Endothelial cell of umbilical vein (primary cell): ENCODE results near the gene SMURF1. TPM values are rescaled to one million over a fixed set of nuclear protein-coding genes. Genes with fewer than 3 reads are reported as not detected.

Experiments used
- BruUV-seq: library from RNA; stranded (reverse); fragments of 400-500 nt; replicated peaks from 2 replicates; lab custom pipeline; 2021; lab: Mats Ljungman, UMichigan
- CTCF ChIA-PET: fragments of 300-600, 350-600 bp; sonication (Branson Sonifier 250); formaldehyde crosslinking; loops from one replicate; lab custom pipeline; 2021; ENCODE audit warnings: antibody characterized with exemption, inconsistent platforms; lab: Charles Lee
- POLR2A ChIA-PET: fragments of 300-600, 350-600 bp; sonication (Branson Sonifier 250); formaldehyde crosslinking; loops from one replicate; lab custom pipeline; 2021; ENCODE audit warnings: antibody characterized with exemption, inconsistent platforms; lab: Charles Lee
- DNase-seq: peaks from one replicate; pipeline ENCODE4 v3.0.0-alpha.2; 2011; ENCODE audit warnings: low read depth, low spot score
- FAIRE-seq: peaks from 2 replicates; lab custom pipeline; 2011; peaks lifted over from hg19 to GRCh38; lab: Jason Lieb, UNC
- H2AFZ ChIP-seq: 2 replicates; pipeline ENCODE4 v1.6.0; 2012; ENCODE audit warnings: low read depth, low read length, control low read depth, inconsistent platforms
- H3K27ac ChIP-seq: 2 replicates; pipeline ENCODE4 v1.5.1; 2011; ENCODE audit warnings: low read depth, mild to moderate bottlenecking, control low read depth, low read length, moderate library complexity; ENCODE audit not compliant: insufficient read depth
- H3K27me3 ChIP-seq, 2 experiments: 2 replicates each; pipeline versions ENCODE4 v1.6.0 to v1.6.1; 2011; ENCODE audit warnings: low read length in 2 of 2, mixed read lengths in 1 of 2; ENCODE audit not compliant: control insufficient read depth in 2 of 2, insufficient read depth in 2 of 2
- H3K36me3 ChIP-seq, 2 experiments: 2 replicates in 1 of 2; 3 replicates in 1 of 2; pipeline ENCODE4 v1.5.1; 2011; ENCODE audit warnings: low read length in 2 of 2, mild to moderate bottlenecking in 1 of 2, moderate library complexity in 1 of 2; ENCODE audit not compliant: control insufficient read depth in 2 of 2, insufficient read depth in 2 of 2; ENCODE audit errors: extremely low read depth in 1 of 2
- H3K4me1 ChIP-seq: 3 replicates; pipeline ENCODE4 v1.5.1; 2011; ENCODE audit warnings: mild to moderate bottlenecking, low read length; ENCODE audit not compliant: control insufficient read depth, insufficient read depth; ENCODE audit errors: extremely low read depth
- H3K4me2 ChIP-seq: 2 replicates; pipeline ENCODE4 v1.6.1; 2011; ENCODE audit warnings: low read length, control low read depth, mixed read lengths; ENCODE audit not compliant: insufficient read depth
- H3K4me3 ChIP-seq, 3 experiments: fragments of 200-600 bp in 1 of 3; sonication (generic), shearing (Covaris generic) in 1 of 3; replicated peaks in 1 of 3; 2 replicates each; pipeline ENCODE4 v1.5.1; 2011 to 2016; ENCODE audit warnings: control low read depth in 3 of 3, low read length in 3 of 3, mild to moderate bottlenecking in 2 of 3, inconsistent platforms in 1 of 3, low read depth in 1 of 3, moderate library complexity in 1 of 3; ENCODE audit not compliant: insufficient read depth in 1 of 3
- H3K79me2 ChIP-seq: 2 replicates; pipeline ENCODE4 v1.6.0; 2012; ENCODE audit warnings: low read length, inconsistent platforms; ENCODE audit not compliant: control insufficient read depth, insufficient read depth
- H3K9ac ChIP-seq: replicated peaks from 2 replicates; pipeline ENCODE3; 2011; ENCODE audit warnings: low read length, control low read depth; ENCODE audit not compliant: insufficient read depth; ENCODE audit errors: extremely low read depth
- H3K9me1 ChIP-seq: replicated peaks from 3 replicates; pipeline ENCODE4 v1.6.0; 2011; ENCODE audit warnings: mild to moderate bottlenecking, low read length; ENCODE audit not compliant: control insufficient read depth, insufficient read depth; ENCODE audit errors: extremely low read depth
- H3K9me3 ChIP-seq: replicated peaks from 2 replicates; pipeline ENCODE4 v1.5.1; 2012; ENCODE audit warnings: low read length, inconsistent platforms; ENCODE audit not compliant: control insufficient read depth, insufficient read depth
- H4K20me1 ChIP-seq: replicated peaks from 2 replicates; pipeline ENCODE3; 2011; ENCODE audit warnings: mild to moderate bottlenecking, low read length; ENCODE audit not compliant: control insufficient read depth, insufficient read depth; ENCODE audit errors: extremely low read depth
- CTCF ChIP-seq, 2 donors: IDR thresholded peaks; 1 replicate in 1 of 2; 2 replicates in 1 of 2; pipeline ENCODE4 v1.5.1; 2011; ENCODE audit warnings: low read length in 2 of 2, mild to moderate bottlenecking in 2 of 2, moderate library complexity in 2 of 2, control low read depth in 1 of 2, inconsistent platforms in 1 of 2, low read depth in 1 of 2; ENCODE audit not compliant: insufficient read depth in 1 of 2; ENCODE audit errors: extremely low read depth in 1 of 2
- EZH2 ChIP-seq: IDR thresholded peaks from 2 replicates; pipeline ENCODE4 v1.6.1; 2012; ENCODE audit warnings: borderline replicate concordance, low read depth, mild to moderate bottlenecking, moderate library complexity, low read length, inconsistent platforms; ENCODE audit not compliant: severe bottlenecking
- FOS ChIP-seq: IDR thresholded peaks from 2 replicates; pipeline ENCODE4 v1.6.1; 2011; ENCODE audit warnings: mild to moderate bottlenecking, low read length, moderate library complexity, borderline replicate concordance; ENCODE audit not compliant: insufficient read depth
- GATA2 ChIP-seq: IDR thresholded peaks from 2 replicates; pipeline ENCODE4 v1.7.0; 2011; ENCODE audit warnings: low read depth, mild to moderate bottlenecking, moderate library complexity, mixed read lengths, low read length; ENCODE audit not compliant: insufficient read length, insufficient read depth
- JUN ChIP-seq: IDR thresholded peaks from 2 replicates; pipeline ENCODE4 v1.6.1; 2011; ENCODE audit warnings: borderline replicate concordance, low read depth; ENCODE audit not compliant: insufficient read length, insufficient read depth
- MAX ChIP-seq: IDR thresholded peaks from 2 replicates; pipeline ENCODE4 v1.6.1; 2011; ENCODE audit not compliant: insufficient read depth, insufficient read length
- MYC ChIP-seq: IDR thresholded peaks from one replicate; pipeline ENCODE4 v1.6.1; 2011; ENCODE audit warnings: mild to moderate bottlenecking, low read depth, low read length
- POLR2A ChIP-seq: IDR thresholded peaks from 2 replicates; pipeline ENCODE4 v1.6.1; 2012; ENCODE audit warnings: low read depth, mild to moderate bottlenecking, control low read depth, low read length
- POLR2AphosphoS5 ChIP-seq: IDR thresholded peaks from 2 replicates; pipeline ENCODE4 v1.6.1; 2012; ENCODE audit warnings: low read depth, mild to moderate bottlenecking, control low read depth, low read length, moderate library complexity; ENCODE audit not compliant: insufficient read depth
- dilution Hi-C: fragments of 300-500 bp; cut with MboI; formaldehyde crosslinking; loops from one replicate; pipeline ENCODE4 v1.15.0; 2019; ENCODE audit warnings: low sequenced_read_pairs; ENCODE audit not compliant: extremely low pct_ligation_motif_present
- intact Hi-C: fragments of 100-400 bp; cut with micrococcal nuclease; formaldehyde crosslinking; loops from one replicate; pipeline ENCODE4 v1.10.0; 2022
- polyA plus RNA-seq, 4 experiments: library from polyadenylated mRNA; depleted of rRNA in 3 of 4; stranded (reverse) in 3 of 4; unstranded in 1 of 4; fragments of >200 nt; gene quantifications; 2 replicates each; pipeline versions ENCODE4 v1.2.1 to v1.2.3, GENCODE V29; 2011 to 2012; ENCODE audit warnings: missing spikeins in 1 of 4
- total RNA-seq: library from RNA; stranded (reverse); gene quantifications from 2 replicates; pipeline ENCODE4 v1.2.3, GENCODE V29; 2021

The SMURF1 gene
- total and polyA plus RNA-seq, 2 donors (not counting 3 experiments of a cell fraction or from before 2014, with no cell fraction given), result 11.5 to 22.8 TPM

GRCh38 chr7:99095698-99096097 is 48.2 kb downstream of the SMURF1 start:
- ChIA-PET CTCF (no interaction called here), POLR2A (no interaction called here)
- DNase-seq, result no peak
- Histone ChIP-seq H3K27me3 (no peaks in the 10 kb centered on the region), H3K27ac (no peak overlapping the region), H3K9me3 (no peaks in the 10 kb centered on the region), H3K9ac (no peak overlapping the region), H4K20me1 (peaks cover 11% of the 10 kb centered on the region), H3K4me3 (no peak overlapping the region), H3K79me2 (peaks cover 86% of the 10 kb centered on the region), H3K4me2 (no peak overlapping the region), H3K9me1 (no peaks in the 10 kb centered on the region), H3K36me3 (no peaks in the 10 kb centered on the region), H2AFZ (no peak overlapping the region), H3K4me1 (no peaks in the 10 kb centered on the region)
- TF ChIP-seq POLR2A (no peak), POLR2AphosphoS5 (no peak), FOS (no peak), JUN (no peak), MAX (no peak), EZH2 (no peak), CTCF (IDR thresholded peaks at IDR 0.05; ENCODE audit: extremely low read depth in 1 of 2, insufficient read depth in 1 of 2, low read depth in 1 of 2, low read length in 2 of 2) (no peak), MYC (no peak), GATA2 (no peak)
- no peak for FAIRE-seq
- intact Hi-C loops (no loop called here), dilution Hi-C loops (no loop called here)
- no TSS peak for BruUV-seq
